Measurements from ENCODE around the gene ABCB9. TPM values are rescaled to one million over a fixed set of nuclear protein-coding genes. Genes with fewer than 3 reads are reported as not detected.

Gene ABCB9
- total and polyA plus RNA-seq, 2 experiments from 2014 or later = 1.2 to 7.0 TPM

DNA sequence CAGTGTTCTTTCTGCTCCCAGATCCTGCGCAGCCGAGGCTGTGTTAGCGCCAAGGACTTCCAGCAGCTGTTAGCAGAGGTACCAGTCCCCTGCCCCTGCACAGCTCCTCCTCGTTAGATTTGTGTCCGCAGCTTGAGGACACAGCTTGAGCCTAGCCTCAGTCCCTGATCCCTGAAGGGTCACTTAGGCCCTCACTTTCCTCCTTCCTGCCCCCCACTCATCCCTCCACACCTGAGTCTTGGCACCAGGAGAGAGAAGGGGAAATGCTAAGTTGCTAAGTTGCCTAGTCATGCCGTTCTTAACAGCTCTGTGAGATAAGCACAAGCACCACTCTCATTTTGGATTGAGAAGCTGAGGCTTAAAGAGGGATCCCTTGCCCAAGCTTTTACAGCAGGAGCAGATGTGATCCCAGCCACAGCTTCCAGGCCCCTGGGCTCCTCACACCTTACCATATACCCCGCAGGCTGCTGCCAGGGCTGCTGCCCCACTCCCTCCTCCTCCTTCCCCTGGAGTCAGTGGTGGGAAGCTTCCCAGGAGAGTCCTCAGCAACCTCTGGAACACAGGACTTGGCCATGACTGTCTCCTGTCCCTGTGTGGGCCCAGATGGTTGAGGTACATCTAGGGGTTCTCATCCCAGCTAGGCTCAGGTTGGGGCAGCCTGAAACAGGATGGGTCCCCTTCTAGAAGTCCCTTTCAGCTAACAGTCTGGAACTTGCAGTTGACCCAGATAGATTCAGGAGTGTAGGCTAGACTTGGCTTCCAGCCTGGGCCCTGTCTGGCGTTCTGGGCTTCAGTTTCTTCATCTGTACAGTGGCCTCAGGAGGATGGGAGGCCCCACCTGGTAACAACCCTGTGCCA is 9.8 kb upstream of the ABCB9 start:
- H3K9me3 Mint-ChIP-seq = no peaks in the 10 kb centered on the region
- Histone ChIP-seq H3K4me3 (peak overlapping the region; percentile 93), H2AFZ (no peak overlapping the region), H3K4me1 (ENCODE audit: insufficient read depth) (peaks cover 13% of the 10 kb centered on the region; the same call in 1 of the 2 replicates), H3K4me2 (peak overlapping the region; percentile 91), H3F3A (replicated peaks; ENCODE audit: low read depth) (no peaks in the 10 kb centered on the region), H3K79me2 (replicated peaks; ENCODE audit: insufficient read depth) (peaks cover 15% of the 10 kb centered on the region; the same call in 1 of the 2 replicates), H3K9me2 (ENCODE audit: insufficient read depth) (no peaks in the 10 kb centered on the region), H4K20me1 (replicated peaks; ENCODE audit: insufficient read depth) (no peaks in the 10 kb centered on the region; the same call in 1 of the 2 replicates), H3K27ac (ENCODE audit: low read depth) (no peak overlapping the region; the same call in 1 of the 2 replicates), H3K27me3 (ENCODE audit: insufficient read depth) (no peaks in the 10 kb centered on the region), H3K36me3 (ENCODE audit: insufficient read depth) (no peaks in the 10 kb centered on the region)
- H3K27ac Mint-ChIP-seq = peak overlapping the region; percentile 99
- no peak for DNase-seq (ENCODE audit: low spot score)
- H3K36me3 Mint-ChIP-seq (ENCODE audit: low read depth) = no peaks in the 10 kb centered on the region
- peaks cover 3% of the 10 kb centered on the region; the same call in 1 of the 3 replicates for H3K4me1 Mint-ChIP-seq
- TF ChIP-seq ZNF331 (CRISPR knock-in tag; IDR thresholded peaks at IDR 0.05; ENCODE audit: low read depth) = no peak
- TF ChIP-seq NANOG (IDR thresholded peaks at IDR 0.05; ENCODE audit: borderline replicate concordance) = no peak
- TF ChIP-seq ZNF462 (CRISPR knock-in tag; IDR thresholded peaks at IDR 0.05) = no peak
- no peak for TF ChIP-seq JUNB (IDR thresholded peaks at IDR 0.05; ENCODE audit: unreplicated experiment)
- TF ChIP-seq CTCF (conservative IDR thresholded peaks at IDR 0.05; ENCODE audit: low read depth in 2 of 2) = no peak
- no peak for TF ChIP-seq STAT1 (IDR thresholded peaks at IDR 0.05; ENCODE audit: unreplicated experiment)
- TF ChIP-seq POLR2AphosphoS5 (IDR thresholded peaks at IDR 0.05; ENCODE audit: low read depth) = no peak
- TF ChIP-seq EZH2 (IDR thresholded peaks at IDR 0.05; ENCODE audit: low read depth, unreplicated experiment) = no peak
- TF ChIP-seq, protein P1, sequence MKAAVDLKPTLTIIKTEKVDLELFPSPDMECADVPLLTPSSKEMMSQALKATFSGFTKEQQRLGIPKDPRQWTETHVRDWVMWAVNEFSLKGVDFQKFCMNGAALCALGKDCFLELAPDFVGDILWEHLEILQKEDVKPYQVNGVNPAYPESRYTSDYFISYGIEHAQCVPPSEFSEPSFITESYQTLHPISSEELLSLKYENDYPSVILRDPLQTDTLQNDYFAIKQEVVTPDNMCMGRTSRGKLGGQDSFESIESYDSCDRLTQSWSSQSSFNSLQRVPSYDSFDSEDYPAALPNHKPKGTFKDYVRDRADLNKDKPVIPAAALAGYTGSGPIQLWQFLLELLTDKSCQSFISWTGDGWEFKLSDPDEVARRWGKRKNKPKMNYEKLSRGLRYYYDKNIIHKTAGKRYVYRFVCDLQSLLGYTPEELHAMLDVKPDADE (IDR thresholded peaks at IDR 0.05) = no peak
- TF ChIP-seq, protein P2, sequence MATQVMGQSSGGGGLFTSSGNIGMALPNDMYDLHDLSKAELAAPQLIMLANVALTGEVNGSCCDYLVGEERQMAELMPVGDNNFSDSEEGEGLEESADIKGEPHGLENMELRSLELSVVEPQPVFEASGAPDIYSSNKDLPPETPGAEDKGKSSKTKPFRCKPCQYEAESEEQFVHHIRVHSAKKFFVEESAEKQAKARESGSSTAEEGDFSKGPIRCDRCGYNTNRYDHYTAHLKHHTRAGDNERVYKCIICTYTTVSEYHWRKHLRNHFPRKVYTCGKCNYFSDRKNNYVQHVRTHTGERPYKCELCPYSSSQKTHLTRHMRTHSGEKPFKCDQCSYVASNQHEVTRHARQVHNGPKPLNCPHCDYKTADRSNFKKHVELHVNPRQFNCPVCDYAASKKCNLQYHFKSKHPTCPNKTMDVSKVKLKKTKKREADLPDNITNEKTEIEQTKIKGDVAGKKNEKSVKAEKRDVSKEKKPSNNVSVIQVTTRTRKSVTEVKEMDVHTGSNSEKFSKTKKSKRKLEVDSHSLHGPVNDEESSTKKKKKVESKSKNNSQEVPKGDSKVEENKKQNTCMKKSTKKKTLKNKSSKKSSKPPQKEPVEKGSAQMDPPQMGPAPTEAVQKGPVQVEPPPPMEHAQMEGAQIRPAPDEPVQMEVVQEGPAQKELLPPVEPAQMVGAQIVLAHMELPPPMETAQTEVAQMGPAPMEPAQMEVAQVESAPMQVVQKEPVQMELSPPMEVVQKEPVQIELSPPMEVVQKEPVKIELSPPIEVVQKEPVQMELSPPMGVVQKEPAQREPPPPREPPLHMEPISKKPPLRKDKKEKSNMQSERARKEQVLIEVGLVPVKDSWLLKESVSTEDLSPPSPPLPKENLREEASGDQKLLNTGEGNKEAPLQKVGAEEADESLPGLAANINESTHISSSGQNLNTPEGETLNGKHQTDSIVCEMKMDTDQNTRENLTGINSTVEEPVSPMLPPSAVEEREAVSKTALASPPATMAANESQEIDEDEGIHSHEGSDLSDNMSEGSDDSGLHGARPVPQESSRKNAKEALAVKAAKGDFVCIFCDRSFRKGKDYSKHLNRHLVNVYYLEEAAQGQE (IDR thresholded peaks at IDR 0.05; ENCODE audit: unreplicated experiment) = no peak
- TF ChIP-seq CREB1 (CRISPR knock-in tag; IDR thresholded peaks at IDR 0.05; ENCODE audit: low read depth) = no peak
- no peak for TF ChIP-seq ZNF114 (CRISPR knock-in tag; IDR thresholded peaks at IDR 0.05)
- no peak for TF ChIP-seq EZH2phosphoT487 (IDR thresholded peaks at IDR 0.05; ENCODE audit: unreplicated experiment)
- peak overlapping the region; percentile 97 for H3K4me3 Mint-ChIP-seq
- peaks cover 29% of the 10 kb centered on the region for H3K27me3 Mint-ChIP-seq (ENCODE audit: insufficient read depth, low read depth, poor library complexity)
- no peak for ATAC-seq
